Measurements from ENCODE around the gene TM9SF3.

DNA sequence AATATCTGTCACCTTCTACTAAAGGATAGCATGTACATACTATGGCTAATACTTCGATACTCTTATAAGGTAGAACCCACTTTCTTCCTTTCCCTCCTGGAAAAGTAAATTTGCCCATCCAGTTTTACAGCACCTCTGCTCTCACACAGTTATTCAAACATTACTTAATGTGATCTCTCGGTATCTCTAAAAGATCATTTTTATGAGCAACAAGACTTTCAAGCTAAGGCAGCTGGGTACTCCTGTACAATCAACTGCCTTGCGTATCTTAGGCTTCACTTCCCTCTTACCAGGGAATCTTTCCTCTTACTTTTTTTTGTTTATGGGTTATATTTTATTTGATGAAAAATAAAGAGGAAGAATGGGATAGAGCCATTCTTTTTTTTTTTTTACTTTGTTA lies 46.6 kb downstream of the TM9SF3 start:
- TF ChIP-seq SPI1 (IDR thresholded peaks at IDR 0.05; ENCODE audit: low read depth, low read length), result no peak
- no peak for TF ChIP-seq TAF1 (IDR thresholded peaks at IDR 0.05; ENCODE audit: low read depth, low read length)
